ENCODE results near the gene CCNF. TPM values are rescaled to one million over a fixed set of nuclear protein-coding genes. Genes with fewer than 3 reads are reported as not detected.
A peak's percentile ranks its signal among the peaks of the same experiment; 100 is the strongest.

CCNF gene
- total and polyA plus RNA-seq, 9 of the 15 experiments (the other 6 are each of a cell fraction or from before 2014, with no cell fraction given), result 4.1 to 70.1 (median 29.5) TPM

- no peak overlapping the region for H3K4me2 ChIP-seq (ENCODE audit: insufficient read depth, low read length)
- peak; percentile 46 for FAIRE-seq
- intact Hi-C loops (cut with micrococcal nuclease), result loop anchor here (10.0 kb wide), 1 partner anchor 161 kb away; the partner anchor contains the start of gene ABCA3
- H3K4me1 ChIP-seq (replicated peaks in 1 of 2; ENCODE audit: control insufficient read depth in 2 of 2, insufficient read depth in 2 of 2, low read length in 2 of 2), result peaks cover 15 to 57% of the 10 kb centered on the region in 2 experiments
- no peaks in the 10 kb centered on the region for H3K9me1 ChIP-seq (ENCODE audit: control insufficient read depth, insufficient read depth, low read length)
- H2AFZ ChIP-seq (ENCODE audit: low read depth, low read length), result no peak overlapping the region
- ChIA-PET POLR2A (interaction anchor here (0.7 kb wide), 1 partner anchor 502 kb away, joined by 3 read pairs; no protein-coding TSS in a partner anchor), CTCF (ENCODE audit: low intra/inter-chr PET ratio) (no interaction called here)
- H3K9ac ChIP-seq (ENCODE audit: insufficient read depth in 1 of 2, low read depth in 2 of 2, low read length in 2 of 2), result 0 out of 4 replicates have a peak overlapping the region, but pooled peaks of 1 of the 2 experiments have one; percentile 59
- H3K36me3 ChIP-seq (ENCODE audit: control insufficient read depth, insufficient read depth, low read length), result peaks cover 24% of the 10 kb centered on the region; the same call in 1 of the 3 replicates
- 68% methylated on average over 12 of the region's 14 CpGs for WGBS (ENCODE audit: insufficient coverage, low coverage, missing lambda C conversion rate)
- no peak for DNase-seq (ENCODE audit: extremely low read depth in 1 of 4, low spot score in 3 of 4)
- BruUV-seq (replicated peaks), result no TSS peak
- TF ChIP-seq ZNF740 (CRISPR knock-in tag; IDR thresholded peaks at IDR 0.05), result no peak
- no peak for TF ChIP-seq ZNF740 (tag; IDR thresholded peaks at IDR 0.05)
- TF ChIP-seq ZNF384 (IDR thresholded peaks at IDR 0.05; ENCODE audit: low read depth, low read length), result no peak
- no peak for TF ChIP-seq ZSCAN29 (IDR thresholded peaks at IDR 0.05)
- no peak for TF ChIP-seq SMAD2 (IDR thresholded peaks at IDR 0.05; ENCODE audit: low read depth, low read length)
- no peak for TF ChIP-seq POLR3A (IDR thresholded peaks at IDR 0.05; ENCODE audit: borderline replicate concordance, extremely low read depth, insufficient read depth, insufficient read length)
- TF ChIP-seq FOXO4 (CRISPR knock-in tag; IDR thresholded peaks at IDR 0.05), result no peak
- no peak for TF ChIP-seq ZNF507 (tag; conservative IDR thresholded peaks at IDR 0.05)
- no peak for TF ChIP-seq CXXC5 (CRISPR knock-in tag; IDR thresholded peaks at IDR 0.05)
- TF ChIP-seq HMBOX1 (IDR thresholded peaks at IDR 0.05), result no peak
- no peak for TF ChIP-seq FOXK1 (CRISPR knock-in tag; IDR thresholded peaks at IDR 0.05; ENCODE audit: borderline replicate concordance)
- no peak for TF ChIP-seq ZNF398 (CRISPR knock-in tag; IDR thresholded peaks at IDR 0.05)
- peaks cover 3% of the 10 kb centered on the region; the same call in 1 of the 2 replicates for H4K20me1 ChIP-seq (replicated peaks; ENCODE audit: control insufficient read depth, insufficient read depth, low read length)
- H3K4me3 ChIP-seq, result no peak overlapping the region
- no peaks in the 10 kb centered on the region for H3K9me3 ChIP-seq (replicated peaks; ENCODE audit: control insufficient read depth, insufficient read depth, low read depth, low read length)
- ATAC-seq, result no peak
- H3K79me2 ChIP-seq (ENCODE audit: control insufficient read depth, insufficient read depth, low read length), result no peaks in the 10 kb centered on the region
- H3K27ac ChIP-seq (ENCODE audit: extremely low read depth, low read depth, low read length), result no peak overlapping the region
- no peaks in the 10 kb centered on the region for H3K27me3 ChIP-seq (ENCODE audit: control insufficient read depth in 2 of 2, insufficient read depth in 2 of 2, low read length in 2 of 2)
- in situ Hi-C loops (cut with MboI), result no loop called here
Measured at GRCh38 chr16:2505695-2506094, 76.4 kb downstream of the CCNF start.

Data from K562 (cell line).